ENCODE measurements around the gene ALOX5.
"Not testable (repeated sequence)": the region's sequence is repeated elsewhere in the genome, so short reads cannot be mapped to it uniquely, and the experiment has no call there.

Gene ALOX5

DNA sequence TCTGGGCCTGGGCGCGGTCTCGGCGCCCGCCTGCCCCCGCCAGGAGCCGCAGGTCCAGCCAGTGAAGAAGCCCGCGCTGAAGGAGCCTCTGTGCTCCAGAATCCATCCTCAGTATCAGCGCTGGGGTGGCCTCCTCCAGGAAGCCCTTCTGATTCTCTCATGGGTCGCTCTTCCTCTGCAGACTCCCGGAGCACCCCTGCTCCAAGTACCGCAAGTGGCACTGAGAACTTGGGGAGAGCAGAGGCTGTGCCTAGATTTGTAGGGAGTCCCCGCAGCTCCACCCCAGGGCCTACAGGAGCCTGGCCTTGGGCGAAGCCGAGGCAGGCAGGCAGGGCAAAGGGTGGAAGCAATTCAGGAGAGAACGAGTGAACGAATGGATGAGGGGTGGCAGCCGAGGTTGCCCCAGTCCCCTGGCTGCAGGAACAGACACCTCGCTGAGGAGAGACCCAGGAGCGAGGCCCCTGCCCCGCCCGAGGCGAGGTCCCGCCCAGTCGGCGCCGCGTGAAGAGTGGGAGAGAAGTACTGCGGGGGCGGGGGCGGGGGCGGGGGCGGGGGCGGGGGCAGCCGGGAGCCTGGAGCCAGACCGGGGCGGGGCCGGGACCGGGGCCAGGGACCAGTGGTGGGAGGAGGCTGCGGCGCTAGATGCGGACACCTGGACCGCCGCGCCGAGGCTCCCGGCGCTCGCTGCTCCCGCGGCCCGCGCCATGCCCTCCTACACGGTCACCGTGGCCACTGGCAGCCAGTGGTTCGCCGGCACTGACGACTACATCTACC is at the start of gene ALOX5:
ALOX5 (plus strand) TSS at position 641 of the 774 bp plus-strand sequence; CDS start at position 705, 64 bp downstream.
- DNase-seq, result peak; percentile 42

DNA sequence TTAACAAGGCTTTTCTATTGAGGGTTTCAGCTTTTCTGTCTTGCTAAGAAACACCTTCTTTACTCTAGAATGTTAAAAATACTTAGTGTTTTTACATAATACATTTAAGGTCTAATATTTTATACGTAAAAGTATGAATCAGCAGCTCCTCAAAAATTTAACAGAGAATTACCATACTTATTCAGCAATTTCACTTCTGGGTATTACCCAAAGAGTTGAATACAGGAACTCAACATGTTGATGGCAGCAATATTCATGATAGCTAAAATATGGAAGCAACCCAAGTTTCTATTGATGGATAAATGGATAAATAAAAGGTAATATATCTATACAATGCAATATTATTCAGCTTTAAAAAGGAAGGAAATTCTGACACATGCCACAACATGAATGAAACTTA is 48.9 kb upstream of the ALOX5 start:
- no peak for DNase-seq

DNA sequence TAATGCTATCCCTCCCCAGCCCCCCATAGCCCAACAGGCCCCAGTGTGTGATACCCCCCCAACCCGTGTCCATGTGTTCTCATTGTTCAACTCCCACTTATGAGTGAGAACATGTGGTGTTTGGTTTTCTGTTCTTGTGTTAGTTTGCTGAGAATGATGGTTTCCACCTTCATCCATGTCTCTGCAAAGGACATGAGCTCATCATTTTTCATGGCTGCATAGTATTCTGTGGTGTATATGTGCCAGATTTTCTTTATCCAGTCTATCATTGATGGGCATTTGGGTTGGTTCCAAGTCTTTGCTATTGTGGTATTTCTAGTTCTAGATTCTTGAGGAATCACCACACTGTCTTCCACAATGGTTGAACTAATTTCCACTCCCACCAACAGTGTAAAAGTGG is 47.2 kb upstream of the ALOX5 start:
- not testable (repeated sequence) for DNase-seq

DNA sequence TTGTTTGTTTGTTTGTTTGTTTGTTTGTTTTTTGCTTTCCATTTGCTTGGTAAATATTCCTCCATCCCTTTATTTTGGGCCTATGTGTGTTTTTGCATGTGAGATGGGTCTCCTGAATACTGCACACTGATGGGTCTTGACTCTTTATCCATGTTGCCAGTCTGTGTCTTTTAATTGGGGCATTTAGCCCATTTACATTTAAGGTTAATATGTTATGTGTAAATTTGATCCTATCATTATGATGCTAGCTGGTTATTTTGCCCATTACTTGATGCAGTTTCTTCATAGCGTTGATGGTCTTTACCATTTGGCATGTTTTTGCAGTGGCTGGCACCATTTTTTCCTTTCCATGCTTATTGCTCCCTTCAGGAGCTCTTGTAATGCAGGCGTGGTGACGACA is 42.2 kb upstream of the ALOX5 start:
- DNase-seq, result not testable (repeated sequence)

DNA sequence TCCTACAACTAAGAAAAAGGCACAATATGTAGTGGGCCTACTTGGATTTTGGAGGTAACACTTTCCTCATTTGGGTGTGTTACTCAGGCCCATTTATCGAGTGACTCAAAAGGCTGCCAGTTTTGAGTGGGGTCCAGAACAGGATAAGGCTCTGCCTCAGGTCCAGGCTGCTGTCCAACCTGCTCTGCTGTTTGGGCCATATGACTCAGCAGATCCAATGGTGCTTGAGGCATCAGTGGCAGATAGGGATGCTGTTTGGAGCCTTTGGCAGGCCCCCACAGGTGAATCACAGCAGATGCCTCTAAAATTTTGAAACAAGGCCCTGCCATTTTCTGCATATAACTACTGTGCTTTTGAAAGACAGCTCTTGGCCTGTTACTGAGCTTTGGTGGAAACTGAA is 34.1 kb upstream of the ALOX5 start:
- no peak for DNase-seq

DNA sequence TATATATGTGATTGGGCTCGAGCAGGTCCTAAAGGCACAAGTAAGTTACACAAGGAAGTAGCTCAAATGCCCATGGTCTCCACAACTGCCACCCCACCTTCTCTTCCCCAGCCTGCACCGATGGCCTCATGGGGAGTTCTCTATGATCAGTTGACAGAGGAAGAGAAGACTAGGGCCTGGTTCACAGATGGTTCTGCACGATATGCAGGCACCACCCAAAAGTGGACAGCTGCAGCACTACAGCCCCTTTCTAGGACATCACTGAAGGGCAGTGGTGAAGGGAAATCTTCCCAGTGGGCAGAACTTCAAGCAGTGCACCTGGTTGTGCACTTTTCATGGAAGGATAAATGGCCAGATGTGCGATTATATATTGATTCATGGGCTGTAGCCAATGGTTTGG is 33.6 kb upstream of the ALOX5 start:
- DNase-seq, result not testable (repeated sequence)

DNA sequence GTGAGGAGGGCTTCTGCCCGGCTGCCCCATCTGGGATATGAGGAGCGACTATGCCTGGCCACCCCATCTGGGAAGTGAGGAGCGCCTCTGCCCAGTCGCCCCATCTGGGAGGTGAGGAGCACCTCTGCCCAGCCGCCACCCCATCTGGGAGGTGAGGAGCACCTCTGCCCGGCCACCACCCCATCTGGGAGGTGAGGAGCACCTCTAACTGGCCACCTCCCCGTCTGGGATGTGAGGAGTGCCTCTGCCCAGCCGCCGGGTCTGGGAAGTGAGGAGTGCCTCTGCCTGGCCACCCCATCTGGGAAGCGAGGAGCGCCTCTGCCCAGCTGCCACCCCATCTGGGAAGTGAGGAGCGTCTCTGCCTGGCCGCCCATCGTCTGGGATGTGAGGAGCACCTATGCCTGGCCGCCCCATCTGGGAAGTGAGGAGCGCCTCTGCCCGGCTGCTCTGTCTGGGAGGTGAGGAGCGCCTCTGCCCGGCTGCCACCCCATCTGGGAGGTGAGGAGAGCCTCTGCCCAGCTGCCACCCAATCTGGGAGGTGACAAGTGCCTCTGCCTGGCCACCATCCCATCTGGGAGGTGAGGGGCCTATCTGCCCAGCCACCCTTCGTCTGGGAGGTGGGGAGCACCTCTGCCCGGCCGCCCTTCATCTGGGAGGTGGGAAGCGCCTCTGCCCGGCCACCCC is 27.2 kb upstream of the ALOX5 start:
- DNase-seq, result not testable (repeated sequence)

DNA sequence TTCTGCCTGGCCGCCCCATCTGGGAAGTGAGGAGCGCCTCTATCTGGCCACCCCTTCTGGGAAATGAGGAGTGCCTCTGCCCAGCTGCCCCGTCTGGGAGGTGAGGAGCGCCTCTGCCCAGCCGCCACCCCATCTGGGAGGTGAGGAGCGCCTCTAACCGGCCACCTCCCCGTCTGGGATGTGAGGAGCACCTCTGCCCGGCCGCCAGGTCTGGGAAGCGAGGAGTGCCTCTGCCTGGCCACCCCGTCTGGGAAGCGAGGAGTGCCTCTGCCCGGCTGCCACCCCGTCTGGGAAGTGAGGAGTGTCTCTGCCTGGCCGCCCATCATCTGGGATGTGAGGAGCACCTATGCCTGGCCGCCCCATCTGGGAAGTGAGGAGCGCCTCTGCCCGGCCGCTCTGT is 26.6 kb upstream of the ALOX5 start:
- not testable (repeated sequence) for DNase-seq

DNA sequence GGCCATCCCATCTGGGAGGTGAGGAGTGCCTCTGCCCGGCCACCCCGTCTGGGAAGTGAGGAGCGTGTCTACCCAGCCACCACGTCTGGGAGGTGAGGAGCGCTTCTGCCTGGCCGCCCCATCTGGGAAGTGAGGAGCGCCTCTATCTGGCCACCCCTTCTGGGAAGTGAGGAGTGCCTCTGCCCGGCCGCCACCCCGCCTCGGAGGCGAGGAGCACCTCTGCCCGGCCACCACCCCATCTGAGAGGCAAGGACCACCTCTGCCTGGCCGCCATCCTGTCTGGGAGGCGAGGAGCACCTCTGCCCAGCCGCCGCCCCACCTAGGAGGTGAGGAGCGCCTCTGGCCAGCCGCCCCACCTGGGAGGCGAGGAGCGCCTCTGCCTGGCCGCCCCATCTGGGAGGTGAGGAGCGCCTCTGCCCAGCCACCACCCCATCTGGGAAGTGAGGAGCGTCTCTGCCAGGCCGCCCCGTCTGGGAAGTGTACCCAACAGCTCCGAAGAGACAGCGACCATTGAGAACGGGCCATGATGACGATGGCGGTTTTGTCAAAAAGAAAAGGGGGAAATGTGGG is 25.7 kb upstream of the ALOX5 start:
- DNase-seq, result not testable (repeated sequence)

DNA sequence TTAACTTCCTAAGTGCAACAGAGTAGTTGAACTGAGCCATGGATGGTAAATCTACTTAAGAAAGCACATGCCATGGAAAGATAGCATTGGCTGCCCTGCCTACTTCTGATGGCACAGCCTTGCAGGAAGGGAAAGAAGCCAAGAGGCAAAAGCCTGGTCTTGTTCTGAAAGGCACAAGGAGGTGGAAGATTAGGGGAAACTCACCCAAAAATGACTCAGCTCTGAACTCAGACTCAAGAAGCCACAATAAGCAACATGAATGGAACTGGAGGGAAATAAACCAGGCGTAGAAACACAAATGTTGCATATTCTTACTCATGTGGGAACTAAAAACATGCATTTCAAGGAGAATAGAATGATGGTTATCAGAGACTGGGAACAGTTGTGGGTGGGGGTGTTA is 20.8 kb upstream of the ALOX5 start:
- no peak for DNase-seq

DNA sequence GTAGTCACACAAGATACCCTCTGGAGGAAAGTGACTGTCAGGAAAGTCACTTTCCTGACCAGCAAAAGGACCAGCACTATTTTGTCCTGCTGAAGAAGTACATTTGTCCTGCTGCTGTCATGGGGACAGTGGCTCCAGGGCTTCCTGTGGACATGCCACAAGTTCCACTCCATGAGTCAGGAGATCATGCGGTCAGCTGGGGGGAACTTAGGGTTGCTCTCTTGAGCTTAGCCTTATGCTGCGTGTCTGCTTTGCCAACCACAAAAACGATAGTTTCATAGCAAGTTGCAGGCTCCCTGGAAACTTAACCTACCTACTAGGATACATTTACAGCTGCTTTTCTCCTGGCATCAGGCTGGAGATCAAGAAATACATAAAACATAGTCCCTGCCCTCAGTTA is 19.8 kb upstream of the ALOX5 start:
- DNase-seq, result peak; percentile 41

DNA sequence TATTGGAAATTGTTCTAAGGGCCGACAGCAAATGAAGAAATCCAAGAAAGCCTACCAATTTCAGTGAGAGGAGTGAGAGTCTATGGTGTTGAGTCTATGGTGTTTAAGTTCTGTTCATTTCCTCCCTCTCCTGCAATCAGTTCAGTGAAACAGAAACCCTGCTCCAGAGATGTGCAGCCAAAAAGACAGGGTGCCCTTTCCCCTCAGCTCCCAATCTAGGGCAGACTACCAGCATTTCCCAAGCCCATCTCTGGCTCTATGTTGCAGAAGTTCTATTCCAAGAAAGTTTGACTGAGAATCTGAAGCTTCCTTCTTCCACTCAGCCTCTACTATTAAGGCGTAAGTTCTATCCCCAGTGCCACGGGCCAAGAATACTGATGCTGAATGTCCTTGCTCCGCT is 18.5 kb upstream of the ALOX5 start:
- no peak for DNase-seq

DNA sequence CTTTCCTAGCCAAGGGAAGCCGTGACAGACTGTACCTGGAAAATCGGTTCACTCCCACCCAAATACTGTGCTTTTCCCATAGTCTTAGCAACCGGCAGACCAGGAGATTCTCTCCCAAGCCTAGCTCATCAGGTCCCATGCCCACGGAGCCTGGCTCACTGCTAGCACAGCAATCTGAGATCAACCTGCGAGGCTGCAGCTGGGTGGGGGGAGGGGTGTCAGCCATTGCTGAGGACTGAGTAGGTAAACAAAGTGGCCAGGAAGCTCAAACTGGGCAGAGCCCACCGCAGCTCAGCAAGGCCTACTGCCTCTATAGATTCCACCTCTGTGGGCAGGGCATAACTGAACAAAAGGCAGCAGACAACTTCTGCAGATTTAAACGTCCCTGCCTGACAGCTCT is 15.1 kb upstream of the ALOX5 start:
- DNase-seq, result not testable (repeated sequence)

DNA sequence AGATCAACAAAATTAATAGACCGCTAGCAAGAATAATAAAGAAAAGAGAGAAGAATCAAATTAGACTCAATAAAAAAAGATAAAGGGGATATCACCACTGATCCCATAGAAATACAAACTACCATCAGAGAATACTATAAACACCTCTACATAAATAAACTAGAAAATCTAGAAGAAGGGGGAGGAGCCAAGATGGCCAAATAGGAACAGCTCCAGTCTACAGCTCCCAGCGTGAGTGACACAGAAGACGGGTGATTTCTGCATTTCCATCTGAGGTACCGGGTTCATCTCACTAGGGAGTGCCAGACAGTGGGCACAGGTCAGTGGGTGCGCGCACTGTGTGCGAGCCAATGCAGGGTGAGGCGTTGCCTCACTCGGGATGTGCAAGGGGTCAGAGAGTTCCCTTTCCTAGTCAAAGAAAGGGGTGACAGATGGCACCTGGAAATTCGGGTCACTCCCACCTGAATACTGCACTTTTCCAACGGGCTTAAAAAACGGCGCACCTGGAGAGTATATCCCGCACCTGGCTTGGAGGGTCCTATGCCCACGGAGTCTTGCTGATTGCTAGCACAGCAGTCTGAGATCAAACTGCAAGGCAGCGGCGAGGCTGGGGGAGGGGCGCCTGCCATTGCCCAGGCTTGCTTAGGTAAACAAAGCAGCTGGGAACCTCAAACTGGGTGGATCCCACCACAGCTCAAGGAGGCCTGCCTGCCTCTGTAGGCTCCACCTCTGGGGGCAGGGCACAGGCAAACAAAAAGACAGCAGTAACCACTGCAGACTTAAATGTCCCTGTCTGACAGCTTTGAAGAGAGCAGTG is 11.8 kb upstream of the ALOX5 start:
- DNase-seq, result not testable (repeated sequence)

DNA sequence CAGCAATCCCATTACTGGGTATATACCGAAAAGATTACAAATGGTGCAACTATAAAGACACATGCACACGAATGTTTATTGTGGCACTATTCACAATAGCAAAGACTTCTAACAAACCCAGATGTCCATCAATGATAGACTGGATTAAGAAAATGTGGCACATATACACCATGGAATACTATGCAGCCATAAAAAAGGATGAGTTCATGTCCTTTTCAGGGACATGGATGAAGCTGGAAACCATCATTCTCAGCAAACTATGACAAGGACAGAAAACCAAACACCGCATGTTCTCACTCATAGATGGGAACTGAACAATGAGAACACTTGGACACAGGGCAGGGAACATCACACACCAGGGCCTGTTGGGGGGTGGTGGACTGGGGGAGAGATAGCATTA is 6.4 kb upstream of the ALOX5 start:
- not testable (repeated sequence) for DNase-seq

DNA sequence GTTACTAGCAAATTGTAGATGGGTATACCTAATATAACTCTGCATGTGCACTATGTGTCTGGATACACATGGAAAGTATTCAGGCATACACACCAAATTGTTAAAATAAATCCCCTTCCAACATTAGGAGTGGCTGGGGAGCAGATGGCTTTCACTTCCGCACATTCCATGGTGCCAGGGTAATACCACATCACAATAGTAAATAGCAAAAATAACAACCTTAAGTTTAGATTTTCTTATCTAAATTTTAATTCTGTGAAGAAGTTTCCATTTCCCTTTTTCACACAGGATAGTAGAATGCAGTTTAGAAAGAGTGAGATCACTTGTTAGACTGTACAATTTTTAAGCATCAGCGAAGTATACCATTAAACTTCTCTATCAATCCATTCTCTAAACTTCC is 5.8 kb upstream of the ALOX5 start:
- DNase-seq, result no peak

DNA sequence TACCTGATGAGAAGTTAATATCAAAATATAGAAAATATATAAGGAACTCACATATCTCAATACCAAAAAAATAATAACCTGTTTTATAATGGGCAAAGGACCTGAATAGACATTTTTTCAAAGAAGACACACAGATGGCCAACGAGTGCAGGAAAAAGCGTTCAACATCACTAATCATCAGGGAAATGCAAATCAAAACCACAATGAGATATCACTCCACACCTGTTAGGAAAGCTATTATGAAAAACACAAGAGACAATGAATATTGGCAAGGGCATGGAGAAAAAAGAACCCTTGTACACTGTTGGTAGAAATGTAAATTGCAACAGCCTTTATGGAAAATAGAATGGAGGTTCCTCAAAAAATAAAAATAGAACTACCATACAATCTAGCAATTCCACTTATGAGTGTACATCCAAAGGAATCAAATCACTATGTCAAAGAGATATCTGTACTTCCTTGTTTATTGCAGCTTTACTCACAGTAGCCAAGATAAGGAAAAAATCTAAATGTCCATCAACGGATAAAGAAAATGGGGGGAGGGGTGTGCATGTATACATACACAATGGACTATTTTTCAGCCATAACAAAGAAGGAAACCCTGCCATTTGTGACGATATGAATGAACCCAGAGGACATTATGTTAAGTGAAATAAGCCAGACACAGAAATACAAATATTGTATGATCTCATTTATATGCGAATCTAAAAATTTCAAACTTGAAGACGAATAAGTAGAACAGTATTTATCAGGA is 3.6 kb upstream of the ALOX5 start:
- no peak for DNase-seq

DNA sequence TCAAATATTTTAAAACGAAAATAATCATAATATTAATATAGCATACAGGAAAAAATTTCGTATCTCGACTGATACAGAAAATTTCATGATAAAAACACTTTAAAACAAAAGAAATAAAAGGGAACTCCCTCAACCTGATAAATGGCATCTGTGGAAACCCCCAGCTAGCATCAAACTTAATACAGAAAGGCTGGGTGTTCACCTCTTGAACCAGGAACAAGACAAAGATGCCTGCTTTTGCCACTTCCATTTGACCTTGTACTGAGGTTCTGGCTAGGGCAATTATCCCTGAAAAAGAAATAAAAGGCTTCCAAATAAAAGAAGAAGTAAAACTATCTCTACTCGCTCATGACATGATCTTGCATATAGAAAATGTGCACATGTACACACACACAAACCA is 2.5 kb upstream of the ALOX5 start:
- no peak for DNase-seq

DNA sequence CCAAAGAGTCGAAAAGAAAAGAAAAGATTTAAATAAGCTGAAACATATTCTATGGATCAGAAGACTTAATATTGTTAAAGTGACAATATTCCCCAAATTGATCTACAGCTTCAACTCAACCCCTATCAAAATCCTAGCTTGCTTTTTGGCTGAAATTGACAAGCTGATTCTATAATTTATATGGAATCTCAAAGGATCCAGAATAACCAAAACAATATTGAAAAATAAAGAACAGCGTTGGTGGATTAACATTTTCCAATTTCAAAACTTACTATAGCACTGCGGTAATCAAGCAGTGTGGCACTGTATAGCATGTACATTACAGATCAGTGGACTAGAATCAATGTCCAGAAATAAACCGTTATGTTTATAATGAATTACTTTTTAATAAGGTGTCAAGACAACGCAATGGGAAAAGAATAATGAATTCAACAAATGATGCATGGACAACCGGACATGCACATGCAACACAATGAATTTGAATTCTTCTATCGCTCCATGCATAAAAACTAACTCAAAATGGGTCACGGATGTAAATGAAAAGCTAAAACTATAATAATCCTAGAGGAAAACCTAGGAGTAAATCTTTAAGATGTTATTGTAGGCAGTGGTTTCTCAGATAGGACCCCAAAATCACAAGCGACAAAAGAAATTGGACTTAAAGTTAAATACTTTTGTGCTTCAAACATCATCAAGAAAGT is 1.6 kb upstream of the ALOX5 start:
- DNase-seq, result no peak

DNA sequence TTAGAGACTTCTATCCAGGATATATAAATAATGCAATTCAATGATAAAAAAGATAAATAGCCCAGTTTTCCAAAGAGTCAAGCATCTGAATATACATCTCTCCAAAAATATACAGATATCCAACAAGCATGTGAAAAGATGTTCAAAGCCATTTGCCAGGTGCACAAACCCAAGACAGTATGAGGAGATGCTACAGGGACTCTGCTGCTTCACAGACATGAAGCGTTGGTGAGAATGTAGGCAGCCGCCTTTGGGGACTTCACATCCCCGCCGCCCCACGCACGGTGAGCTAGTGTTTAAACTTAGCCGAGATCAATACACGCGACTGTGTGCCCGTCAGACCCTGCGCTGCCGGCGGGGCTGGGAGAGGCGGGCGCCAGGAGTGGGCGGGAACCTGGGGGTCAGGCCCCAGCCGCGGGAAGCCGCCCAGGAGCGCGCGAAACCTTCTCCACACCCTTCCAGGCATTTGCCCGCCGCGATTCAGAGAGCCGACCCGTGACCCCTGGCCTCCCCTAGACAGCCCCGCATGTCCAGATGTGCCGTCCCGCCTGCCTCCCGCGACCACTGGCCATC is 927 bp upstream of the ALOX5 start:
- no peak for DNase-seq

DNA sequence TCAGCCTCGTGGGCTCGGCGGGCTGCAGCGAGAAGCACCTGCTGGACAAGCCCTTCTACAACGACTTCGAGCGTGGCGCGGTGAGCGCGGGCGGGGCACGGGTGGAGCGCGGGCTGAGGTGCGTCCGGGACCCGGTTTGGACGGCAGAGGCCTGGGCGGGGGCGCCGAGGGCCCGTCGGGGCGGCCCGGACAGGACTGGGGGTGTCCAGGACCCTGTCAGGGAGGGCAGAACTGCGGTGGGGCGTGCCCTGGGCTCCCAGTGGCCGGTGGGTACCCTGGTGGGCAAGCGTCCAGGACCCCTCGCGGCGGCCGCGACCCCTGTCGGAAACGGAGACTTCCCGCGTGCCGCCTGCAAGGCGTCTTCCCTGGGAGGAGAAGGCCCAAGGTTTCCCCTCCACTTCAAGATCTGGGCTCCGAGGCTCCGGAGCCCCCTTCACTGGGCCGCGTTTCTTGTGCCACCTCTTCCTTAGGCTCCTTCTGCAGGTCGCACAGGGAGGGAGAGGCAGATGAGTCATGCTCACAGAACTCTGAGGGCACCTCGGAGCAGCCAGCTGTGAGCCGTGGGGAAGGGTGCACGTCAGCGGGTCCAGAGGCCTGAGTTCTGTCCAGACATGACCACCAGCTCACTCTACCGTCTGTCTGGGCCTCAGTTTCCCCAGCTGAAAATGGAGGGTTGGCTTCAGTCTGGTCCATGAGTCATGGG is 485 bp downstream of the ALOX5 start:
- no peak for DNase-seq
